Activated CD4-positive, alpha-beta T cell treated with anti-CD3 and anti-CD28 coated beads for 4 hours (primary cell): ENCODE measurements around the gene ANGPTL4.
"Not testable (repeated sequence)": the region's sequence is repeated elsewhere in the genome, so short reads cannot be mapped to it uniquely, and the experiment has no call there.

Experiments
- DNase-seq, 2 donors: peaks; one replicate each; pipeline ENCODE4 v3.0.0-alpha.2; 2020

The ANGPTL4 gene

DNA sequence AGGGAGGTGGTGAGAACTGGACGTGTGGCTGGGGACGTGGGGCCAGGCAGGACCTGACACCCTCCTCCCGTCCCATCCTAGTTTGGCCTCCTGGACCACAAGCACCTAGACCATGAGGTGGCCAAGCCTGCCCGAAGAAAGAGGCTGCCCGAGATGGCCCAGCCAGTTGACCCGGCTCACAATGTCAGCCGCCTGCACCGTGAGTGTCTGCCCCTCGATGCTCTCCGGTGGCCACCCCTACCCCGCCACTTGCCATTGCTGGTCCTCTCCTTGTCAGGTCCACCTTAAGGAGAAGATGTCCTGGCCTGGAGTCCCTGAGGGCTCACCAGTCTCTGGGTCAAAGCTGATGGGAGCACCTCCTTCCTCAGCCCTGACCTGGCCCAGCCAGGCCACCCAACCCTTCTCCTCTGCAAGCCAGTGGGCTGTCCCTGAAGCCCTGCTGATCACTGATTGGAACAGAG lies 2.2 kb downstream of the ANGPTL4 start:
- DNase-seq, result no peak

- no peak for DNase-seq
Measured at GRCh38 chr19:8366961-8367326, 3.0 kb downstream of the ANGPTL4 start.

- DNase-seq, result no peak
Measured at GRCh38 chr19:8367327-8368001, 3.5 kb downstream of the ANGPTL4 start.

DNA sequence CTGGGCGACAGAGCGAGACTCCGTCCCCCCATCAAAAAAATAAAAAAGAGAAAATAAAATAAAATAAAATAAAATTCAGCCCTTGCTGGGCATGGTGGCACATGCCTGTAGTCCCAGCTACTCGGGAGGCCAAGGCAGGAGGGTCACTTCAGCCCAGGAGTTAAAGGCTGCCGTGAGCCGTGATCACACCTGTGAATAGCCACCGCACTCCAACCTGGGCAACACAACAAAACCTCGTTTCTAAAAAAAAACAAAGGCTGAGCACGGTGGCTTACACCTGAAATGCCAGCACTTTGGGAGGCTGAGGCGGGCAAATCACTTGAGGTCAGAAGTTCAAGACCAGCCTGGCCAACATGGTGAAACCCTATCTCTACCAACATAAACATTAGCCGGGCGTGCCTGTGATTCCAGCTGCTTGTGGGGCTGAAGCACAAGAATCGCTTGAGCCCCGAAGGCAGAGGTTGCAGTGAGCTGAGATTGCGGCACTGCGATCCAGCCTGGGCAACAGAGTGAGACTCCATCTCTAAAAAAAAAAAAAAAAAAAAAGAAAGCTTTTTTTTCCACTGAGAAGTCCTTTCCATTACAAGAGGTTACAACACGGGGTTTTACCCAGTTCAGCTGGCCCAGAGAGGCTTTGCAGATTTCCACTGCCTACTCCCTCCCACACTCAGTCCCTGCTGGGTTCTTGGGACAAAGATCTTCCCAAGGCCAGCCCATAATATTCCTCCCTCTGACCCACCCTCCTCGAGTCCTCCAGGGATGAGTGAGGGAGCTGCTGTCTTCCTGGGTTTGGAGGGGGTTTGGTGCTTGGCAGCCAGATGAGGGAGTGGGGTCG lies 6.4 kb downstream of the ANGPTL4 start:
- no peak for DNase-seq

- no peak for DNase-seq
Measured at GRCh38 chr19:8371011-8371804, 7.3 kb downstream of the ANGPTL4 start.

- DNase-seq, result no peak
Measured at GRCh38 chr19:8373867-8374813, 10.2 kb downstream of the ANGPTL4 start.

DNA sequence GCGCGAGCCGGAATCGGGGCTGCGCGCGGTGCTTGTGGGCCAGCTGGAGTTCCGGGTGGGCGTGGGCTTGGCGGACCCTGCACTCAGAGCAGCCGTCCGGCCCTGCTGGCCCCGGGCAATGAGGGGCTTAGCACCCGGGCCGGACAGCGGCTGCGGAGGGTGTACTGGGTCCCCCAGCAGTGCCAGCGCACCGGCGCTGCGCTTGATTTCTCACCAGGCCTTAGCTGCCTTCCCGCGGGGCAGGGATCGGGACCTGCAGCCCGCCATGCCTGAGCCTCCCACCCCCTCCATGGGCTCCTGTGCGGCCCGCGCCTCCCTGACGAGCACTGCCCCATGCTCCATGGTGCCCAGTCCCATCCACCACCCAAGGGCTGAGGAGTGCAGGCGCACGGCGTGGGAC lies 11.8 kb downstream of the ANGPTL4 start:
- DNase-seq, result not testable (repeated sequence)

- not testable (repeated sequence) for DNase-seq
Measured at GRCh38 chr19:8376373-8376974, 12.5 kb downstream of the ANGPTL4 start.

- no peak for DNase-seq
Measured at GRCh38 chr19:8377598-8377997, 13.6 kb downstream of the ANGPTL4 start.

GRCh38 chr19:8379156-8379891 lies 15.4 kb downstream of the ANGPTL4 start:
- not testable (repeated sequence) for DNase-seq

DNA sequence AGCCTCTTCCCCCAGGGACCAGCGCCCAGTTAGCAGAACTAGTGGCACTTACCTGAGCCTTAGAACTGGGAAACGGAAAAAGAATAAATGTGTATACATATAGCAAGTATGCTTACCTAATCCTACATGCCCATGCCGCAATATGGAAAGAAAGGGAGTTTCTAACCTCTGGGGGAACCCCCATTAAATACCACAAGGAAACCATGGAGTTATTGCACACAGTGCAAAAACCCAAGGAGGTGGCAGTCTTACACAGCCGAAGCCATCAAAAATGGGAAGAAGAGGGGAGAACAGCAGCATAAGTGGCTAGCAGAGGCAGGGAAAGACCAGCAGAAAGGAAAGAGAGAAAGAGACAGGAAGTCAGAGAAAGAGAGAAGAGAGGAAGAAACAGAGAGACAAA lies 20.6 kb downstream of the ANGPTL4 start:
- not testable (repeated sequence) for DNase-seq

DNA sequence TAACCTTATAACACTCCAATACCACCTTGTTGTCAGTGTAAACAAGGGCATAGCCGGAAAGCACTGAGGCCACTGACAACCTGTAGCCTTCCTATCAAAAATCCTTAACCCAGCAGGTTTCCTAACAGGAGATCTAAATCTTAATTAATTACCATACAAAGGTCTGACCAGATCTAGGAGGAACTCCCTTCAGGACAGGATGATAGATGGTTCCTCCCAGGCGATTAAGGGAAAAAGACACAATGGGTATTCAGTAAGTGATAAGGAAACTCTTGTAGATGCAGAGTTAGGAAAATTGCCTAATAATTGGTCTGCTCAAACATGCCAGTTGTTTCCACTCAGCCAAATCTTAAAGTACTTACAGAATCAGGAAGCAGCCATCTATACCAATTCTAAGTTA lies 21.1 kb downstream of the ANGPTL4 start:
- not testable (repeated sequence) for DNase-seq

DNA sequence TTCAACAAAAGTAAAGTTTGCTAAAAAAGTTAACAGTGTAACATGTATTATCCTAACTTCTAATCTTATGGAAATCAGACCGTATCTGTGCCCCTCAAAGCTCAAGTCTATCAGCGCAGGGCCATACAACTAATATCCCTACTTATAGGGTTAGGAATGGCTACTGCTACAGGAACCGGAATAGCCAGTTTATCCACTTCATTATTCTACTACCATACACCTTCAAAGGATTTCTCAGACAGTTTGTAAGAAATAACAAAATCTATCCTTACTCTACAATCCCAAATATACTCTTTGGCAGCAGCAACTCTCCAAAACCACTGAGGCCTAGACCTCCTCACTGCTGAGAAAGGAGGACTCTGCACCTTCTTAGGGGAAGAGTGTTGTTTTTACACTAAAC lies 21.6 kb downstream of the ANGPTL4 start:
- DNase-seq, result not testable (repeated sequence)

GRCh38 chr19:8386419-8386818 lies 22.5 kb downstream of the ANGPTL4 start:
- DNase-seq, result not testable (repeated sequence)

DNA sequence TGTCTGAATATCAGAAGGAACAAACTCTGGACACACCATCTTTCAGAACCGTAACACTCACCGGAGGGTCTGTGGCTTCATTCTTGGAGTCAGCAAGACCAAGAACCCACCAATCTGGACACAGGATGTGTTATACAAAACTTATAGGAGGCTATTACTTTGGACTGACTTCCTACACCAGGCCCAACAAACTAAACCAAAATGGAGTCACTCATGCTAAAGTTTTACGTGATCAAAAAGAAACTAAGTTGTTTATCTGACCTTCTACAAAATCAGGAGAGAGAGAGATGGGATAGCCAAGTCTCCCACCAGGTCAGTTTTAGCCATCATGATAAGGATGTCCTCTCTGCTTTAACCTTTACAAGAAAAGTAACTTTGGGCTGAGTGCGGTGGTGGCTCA lies 23.0 kb downstream of the ANGPTL4 start:
- DNase-seq, result no peak

- no peak for DNase-seq
Measured at GRCh38 chr19:8387688-8388611, 24.0 kb downstream of the ANGPTL4 start.

- no peak for DNase-seq
Measured at GRCh38 chr19:8388612-8388958, 24.6 kb downstream of the ANGPTL4 start.

DNA sequence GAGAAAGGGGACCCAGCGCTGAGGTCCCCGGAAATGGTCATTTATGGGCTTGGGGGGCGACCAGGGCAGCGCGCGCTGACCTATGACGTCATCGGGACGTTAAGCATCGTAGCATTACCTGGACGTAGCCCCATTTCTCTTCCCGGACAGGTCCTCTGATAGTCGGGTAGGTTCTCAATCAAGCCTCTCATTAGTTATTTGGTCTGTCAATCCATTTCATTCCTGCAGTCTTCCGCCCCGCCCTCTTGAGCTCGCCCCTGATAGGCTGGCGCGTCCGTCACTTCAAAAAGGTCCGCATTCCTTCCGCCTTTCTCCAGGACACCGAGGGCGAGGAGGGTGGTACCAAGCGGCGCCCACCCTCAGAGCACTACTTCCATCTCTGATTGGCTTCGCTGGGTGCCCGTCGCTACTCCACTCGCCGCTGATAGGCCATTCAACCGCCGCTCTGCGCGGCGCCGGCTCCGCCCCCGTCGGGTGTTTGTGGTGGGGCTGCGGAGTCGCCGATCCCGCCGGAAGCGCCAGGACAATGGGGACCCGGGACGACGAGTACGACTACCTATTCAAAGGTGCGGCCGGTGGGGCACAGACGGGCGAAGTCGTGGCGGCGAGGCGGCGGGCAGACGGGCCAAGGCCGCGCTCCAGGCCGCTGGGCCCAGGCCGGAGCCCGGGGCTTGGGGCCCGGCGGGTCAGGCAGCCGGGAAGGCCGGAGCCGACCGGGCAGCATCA lies 26.1 kb downstream of the ANGPTL4 start, which contains the start of gene RAB11B:
Gene RAB11B (plus strand): TSS at position 470 of the 726 bp plus-strand sequence. CDS start 57 bp downstream, at position 527.
- peak; percentile 97 to 98 for DNase-seq

- DNase-seq, result peak; percentile 88 to 91
Measured at GRCh38 chr19:8390617-8390981, 26.6 kb downstream of the ANGPTL4 start.
